Neural cell (in vitro differentiated cells): ENCODE data around the gene EPHA2. TPM values are rescaled to one million over a fixed set of nuclear protein-coding genes. Genes with fewer than 3 reads are reported as not detected.

Experiments
- H2AFZ ChIP-seq: fragments of 200-600, 300-800 bp; sonication (generic), shearing (Covaris generic); 2 replicates; pipeline ENCODE4 v1.6.0; 2014; ENCODE audit warnings: low read depth, mild to moderate bottlenecking, antibody characterized with exemption, low read length, moderate library complexity
- H3F3A ChIP-seq: fragments of 200-600 bp; shearing (Covaris generic); 2 replicates; pipeline ENCODE4 v1.6.1; 2016; ENCODE audit warnings: mild to moderate bottlenecking, moderate library complexity, mixed read lengths, antibody characterized with exemption, low read length; ENCODE audit not compliant: insufficient read depth, poor library complexity, severe bottlenecking
- H3K27ac ChIP-seq: fragments of 200-600, 300-800 bp; sonication (generic), shearing (Covaris generic); 2 replicates; pipeline ENCODE4 v1.5.1; 2014; ENCODE audit warnings: mild to moderate bottlenecking, low read length, moderate library complexity
- H3K27me3 ChIP-seq: fragments of 300-800, 200-600 bp; sonication (generic), shearing (Covaris generic); 2 replicates; pipeline ENCODE4 v1.6.0; 2014; ENCODE audit warnings: mild to moderate bottlenecking, low read depth, low read length, moderate library complexity; ENCODE audit not compliant: insufficient read depth
- H3K36me3 ChIP-seq: fragments of 300-800, 200-600 bp; sonication (generic), shearing (Covaris generic); 2 replicates; pipeline ENCODE4 v1.5.1; 2014; ENCODE audit warnings: mild to moderate bottlenecking, antibody characterized with exemption, low read length, moderate library complexity; ENCODE audit not compliant: insufficient read depth
- H3K4me2 ChIP-seq: fragments of 300-800, 200-600 bp; sonication (generic), shearing (Covaris generic); 2 replicates; pipeline ENCODE4 v1.6.0; 2014; ENCODE audit warnings: mild to moderate bottlenecking, low read length
- H3K4me3 ChIP-seq: fragments of 300-800, 200-600 bp; sonication (generic), shearing (Covaris generic); 2 replicates; pipeline ENCODE4 v1.5.1; 2014; ENCODE audit warnings: mild to moderate bottlenecking, low read length, moderate library complexity
- H3K79me2 ChIP-seq: fragments of 200-600 bp; shearing (Covaris generic); replicated peaks from 2 replicates; pipeline ENCODE4 v1.6.0; 2014; ENCODE audit warnings: mild to moderate bottlenecking, low read length, moderate library complexity; ENCODE audit not compliant: insufficient read depth
- H3K9ac ChIP-seq: fragments of 300-800, 200-600 bp; sonication (generic), shearing (Covaris generic); 2 replicates; pipeline ENCODE4 v1.6.1; 2016; ENCODE audit warnings: mild to moderate bottlenecking, low read length, mixed read lengths
- H3K9me2 ChIP-seq: fragments of 200-600 bp; shearing (Covaris generic); 2 replicates; pipeline ENCODE4 v1.6.1; 2016; ENCODE audit warnings: mild to moderate bottlenecking, low read length, mixed read lengths; ENCODE audit not compliant: insufficient read depth
- H3K9me3 ChIP-seq: fragments of 200-600, 300-800 bp; sonication (generic), shearing (Covaris generic); 2 replicates; pipeline ENCODE4 v1.6.1; 2016; ENCODE audit warnings: mild to moderate bottlenecking, mixed run types, low read length, moderate library complexity, mixed read lengths
- H4K20me1 ChIP-seq: fragments of 200-600 bp; shearing (Covaris generic); 2 replicates; pipeline ENCODE4 v1.6.1; 2016; ENCODE audit warnings: mild to moderate bottlenecking, mixed run types; ENCODE audit not compliant: insufficient read depth
- CTCF ChIP-seq: fragments of 450-650 bp; IDR thresholded peaks from 2 replicates; pipeline ENCODE4 v1.5.1; 2014; ENCODE audit warnings: antibody characterized with exemption, mild to moderate bottlenecking, moderate library complexity; ENCODE audit not compliant: poor library complexity, severe bottlenecking
- EP300 ChIP-seq: fragments of 450-650 bp; conservative IDR thresholded peaks from 2 replicates; pipeline ENCODE4 v1.6.1; 2014; ENCODE audit warnings: antibody characterized with exemption, mild to moderate bottlenecking, moderate library complexity; ENCODE audit not compliant: poor library complexity, severe bottlenecking
- MXI1 ChIP-seq: fragments of 450-650 bp; conservative IDR thresholded peaks from 2 replicates; pipeline ENCODE4 v1.6.1; 2014; ENCODE audit warnings: antibody characterized with exemption, mild to moderate bottlenecking; ENCODE audit not compliant: poor library complexity, severe bottlenecking
- POLR2AphosphoS5 ChIP-seq: IDR thresholded peaks from 2 replicates; pipeline ENCODE4 v1.6.1; 2012
- RAD21 ChIP-seq: fragments of 450-650 bp; conservative IDR thresholded peaks from 2 replicates; pipeline ENCODE4 v1.6.1; 2014; ENCODE audit warnings: antibody characterized with exemption, mild to moderate bottlenecking, moderate library complexity
- REST ChIP-seq: IDR thresholded peaks from 2 replicates; pipeline ENCODE4 v1.6.1; 2012; ENCODE audit warnings: borderline replicate concordance
- SMC3 ChIP-seq: fragments of 450-650 bp; conservative IDR thresholded peaks from 2 replicates; pipeline ENCODE4 v1.6.1; 2014; ENCODE audit warnings: antibody characterized with exemption, mild to moderate bottlenecking, moderate library complexity; ENCODE audit not compliant: poor library complexity
- TAF1 ChIP-seq: IDR thresholded peaks from 2 replicates; pipeline ENCODE4 v1.6.1; 2012; ENCODE audit warnings: low read depth
- polyA plus RNA-seq: library from polyadenylated mRNA; depleted of rRNA; stranded (reverse); fragments of >200 nt; gene quantifications from 2 replicates; pipeline ENCODE4 v1.2.3, GENCODE V29; 2014

Gene EPHA2
- polyA plus RNA-seq, 1 donor from 2014 or later: 0.63 TPM

- Histone ChIP-seq H3K36me3 (no peaks in the 10 kb centered on the region), H3K9ac (no peak overlapping the region), H3K27ac (no peak overlapping the region), H3K27me3 (no peaks in the 10 kb centered on the region), H3K9me2 (no peaks in the 10 kb centered on the region), H3K4me2 (no peak overlapping the region), H3K9me3 (no peaks in the 10 kb centered on the region), H2AFZ (no peak overlapping the region), H4K20me1 (no peaks in the 10 kb centered on the region), H3F3A (no peaks in the 10 kb centered on the region), H3K4me3 (no peak overlapping the region), H3K79me2 (peaks cover 8% of the 10 kb centered on the region)
- TF ChIP-seq TAF1: no peak
Observed at GRCh38 chr1:16148329-16149092, 7.4 kb downstream of the EPHA2 start.

GRCh38 chr1:16147156-16147926 is 8.5 kb downstream of the EPHA2 start:
- H3K27ac ChIP-seq: no peak overlapping the region
- no peak overlapping the region for H3K4me2 ChIP-seq
- H3F3A ChIP-seq: no peaks in the 10 kb centered on the region
- H3K9ac ChIP-seq: no peak overlapping the region
- H3K4me3 ChIP-seq: no peak overlapping the region
- H3K9me3 ChIP-seq: no peaks in the 10 kb centered on the region
- H3K9me2 ChIP-seq: no peaks in the 10 kb centered on the region
- H3K79me2 ChIP-seq: peaks cover 8% of the 10 kb centered on the region
- H3K27me3 ChIP-seq: no peaks in the 10 kb centered on the region
- H2AFZ ChIP-seq: no peak overlapping the region
- TF ChIP-seq POLR2AphosphoS5: no peak
- no peak for TF ChIP-seq REST
- no peak for TF ChIP-seq RAD21
- no peak for TF ChIP-seq MXI1
- no peak for TF ChIP-seq TAF1
- TF ChIP-seq EP300: no peak
- H4K20me1 ChIP-seq: no peaks in the 10 kb centered on the region
- H3K36me3 ChIP-seq: no peaks in the 10 kb centered on the region

- H3K9ac ChIP-seq: no peak overlapping the region
- no peaks in the 10 kb centered on the region for H4K20me1 ChIP-seq
- no peaks in the 10 kb centered on the region for H3F3A ChIP-seq
- no peak overlapping the region for H3K4me2 ChIP-seq
- H3K79me2 ChIP-seq: peaks cover 3% of the 10 kb centered on the region
- no peak overlapping the region for H3K4me3 ChIP-seq
- no peak for TF ChIP-seq SMC3
- no peak for TF ChIP-seq CTCF
- H3K9me3 ChIP-seq: no peaks in the 10 kb centered on the region
- no peaks in the 10 kb centered on the region for H3K9me2 ChIP-seq
- no peak overlapping the region for H3K27ac ChIP-seq
- no peaks in the 10 kb centered on the region for H3K27me3 ChIP-seq
- H3K36me3 ChIP-seq: no peaks in the 10 kb centered on the region
- no peak overlapping the region for H2AFZ ChIP-seq
Observed at GRCh38 chr1:16146279-16147155, 9.4 kb downstream of the EPHA2 start.
